Activated T-cell treated with anti-CD3 and anti-CD28 coated beads, Interleukin-2, amount 50 U/mL, for 24 hours (primary cell): ENCODE data around the gene TTI1.

Experiments
- DNase-seq: peaks from one replicate; pipeline ENCODE4 v3.0.0-alpha.2; 2020
- H3K27ac Mint-ChIP-seq: 2 replicates; pipeline ENCODE4 v1.8.0; 2020; ENCODE audit warnings: mild to moderate bottlenecking, mixed read lengths
- H3K27me3 Mint-ChIP-seq: 2 replicates; pipeline ENCODE4 v1.8.0; 2020; ENCODE audit warnings: mixed read lengths
- H3K36me3 Mint-ChIP-seq: 2 replicates; pipeline ENCODE4 v1.8.0; 2020; ENCODE audit warnings: low read depth, mixed read lengths
- H3K4me1 Mint-ChIP-seq: 2 replicates; pipeline ENCODE4 v1.8.0; 2020; ENCODE audit warnings: low read depth, mixed read lengths
- H3K4me3 Mint-ChIP-seq: 2 replicates; pipeline ENCODE4 v1.8.0; 2020; ENCODE audit warnings: mild to moderate bottlenecking, moderate library complexity, mixed read lengths
- H3K9me3 Mint-ChIP-seq: 2 replicates; pipeline ENCODE4 v1.8.0; 2020; ENCODE audit warnings: mixed read lengths

Gene TTI1

GRCh38 chr20:38062890-38063289, 29.6 kb upstream of the TTI1 start:
- Mint-ChIP-seq H3K27ac (no peak overlapping the region), H3K27me3 (no peaks in the 10 kb centered on the region), H3K36me3 (peaks cover 9% of the 10 kb centered on the region), H3K9me3 (no peaks in the 10 kb centered on the region), H3K4me1 (peaks cover 3% of the 10 kb centered on the region), H3K4me3 (no peak overlapping the region)
- DNase-seq = no peak

GRCh38 chr20:38061109-38061508, 27.9 kb upstream of the TTI1 start:
- no peak overlapping the region for H3K4me3 Mint-ChIP-seq
- H3K27me3 Mint-ChIP-seq = no peaks in the 10 kb centered on the region
- peaks cover 24% of the 10 kb centered on the region for H3K36me3 Mint-ChIP-seq
- H3K27ac Mint-ChIP-seq = no peak overlapping the region
- DNase-seq = no peak
- no peaks in the 10 kb centered on the region for H3K9me3 Mint-ChIP-seq
- H3K4me1 Mint-ChIP-seq = peaks cover 17% of the 10 kb centered on the region

GRCh38 chr20:38060536-38060935, 27.3 kb upstream of the TTI1 start:
- Mint-ChIP-seq H3K27me3 (no peaks in the 10 kb centered on the region), H3K27ac (peak overlapping the region; percentile 19), H3K4me1 (peaks cover 20% of the 10 kb centered on the region), H3K9me3 (no peaks in the 10 kb centered on the region), H3K36me3 (peaks cover 29% of the 10 kb centered on the region), H3K4me3 (no peak overlapping the region)
- DNase-seq = no peak

- Mint-ChIP-seq H3K4me1 (peaks cover 25% of the 10 kb centered on the region), H3K4me3 (no peak overlapping the region), H3K9me3 (no peaks in the 10 kb centered on the region), H3K27me3 (no peaks in the 10 kb centered on the region), H3K27ac (no peak overlapping the region), H3K36me3 (peaks cover 33% of the 10 kb centered on the region)
- DNase-seq = no peak
Measured at GRCh38 chr20:38059832-38060231, 26.6 kb upstream of the TTI1 start.

GRCh38 chr20:38057351-38057972, 24.2 kb upstream of the TTI1 start:
- Mint-ChIP-seq H3K4me3 (peak overlapping the region; percentile 37), H3K36me3 (peaks cover 49% of the 10 kb centered on the region), H3K27ac (peak overlapping the region; percentile 82), H3K9me3 (no peaks in the 10 kb centered on the region), H3K27me3 (no peaks in the 10 kb centered on the region), H3K4me1 (peaks cover 37% of the 10 kb centered on the region)
- DNase-seq = peak; percentile 80

GRCh38 chr20:38055848-38056247, 22.6 kb upstream of the TTI1 start:
- H3K27me3 Mint-ChIP-seq = no peaks in the 10 kb centered on the region
- peaks cover 48% of the 10 kb centered on the region for H3K4me1 Mint-ChIP-seq
- no peak overlapping the region for H3K27ac Mint-ChIP-seq
- DNase-seq = no peak
- peaks cover 64% of the 10 kb centered on the region for H3K36me3 Mint-ChIP-seq
- H3K4me3 Mint-ChIP-seq = no peak overlapping the region
- no peaks in the 10 kb centered on the region for H3K9me3 Mint-ChIP-seq

- Mint-ChIP-seq H3K27me3 (no peaks in the 10 kb centered on the region), H3K9me3 (no peaks in the 10 kb centered on the region), H3K27ac (no peak overlapping the region), H3K4me1 (peaks cover 50% of the 10 kb centered on the region), H3K36me3 (peaks cover 70% of the 10 kb centered on the region), H3K4me3 (no peak overlapping the region)
- no peak for DNase-seq
Measured at GRCh38 chr20:38055294-38055693, 22.0 kb upstream of the TTI1 start.

- H3K36me3 Mint-ChIP-seq = peaks cover 76% of the 10 kb centered on the region
- H3K4me3 Mint-ChIP-seq = no peak overlapping the region
- DNase-seq = no peak
- H3K4me1 Mint-ChIP-seq = peaks cover 57% of the 10 kb centered on the region
- H3K27ac Mint-ChIP-seq = peak overlapping the region; percentile 23
- H3K9me3 Mint-ChIP-seq = no peaks in the 10 kb centered on the region
- no peaks in the 10 kb centered on the region for H3K27me3 Mint-ChIP-seq
Measured at GRCh38 chr20:38054647-38055046, 21.4 kb upstream of the TTI1 start.

- Mint-ChIP-seq H3K4me1 (peaks cover 66% of the 10 kb centered on the region), H3K4me3 (no peak overlapping the region), H3K36me3 (peaks cover 84% of the 10 kb centered on the region), H3K9me3 (no peaks in the 10 kb centered on the region), H3K27me3 (no peaks in the 10 kb centered on the region), H3K27ac (peak overlapping the region; percentile 72)
- DNase-seq = no peak
Measured at GRCh38 chr20:38052870-38053269, 19.6 kb upstream of the TTI1 start.

GRCh38 chr20:38050686-38051085, 17.4 kb upstream of the TTI1 start:
- H3K27me3 Mint-ChIP-seq = no peaks in the 10 kb centered on the region
- peaks cover 87% of the 10 kb centered on the region for H3K36me3 Mint-ChIP-seq
- H3K4me3 Mint-ChIP-seq = no peak overlapping the region
- H3K9me3 Mint-ChIP-seq = no peaks in the 10 kb centered on the region
- peak overlapping the region; percentile 89 for H3K27ac Mint-ChIP-seq
- DNase-seq = no peak
- peaks cover 66% of the 10 kb centered on the region for H3K4me1 Mint-ChIP-seq

GRCh38 chr20:38049800-38050199, 16.5 kb upstream of the TTI1 start:
- no peak for DNase-seq
- Mint-ChIP-seq H3K27me3 (no peaks in the 10 kb centered on the region), H3K27ac (peak overlapping the region; percentile 89), H3K4me3 (no peak overlapping the region), H3K36me3 (peaks cover 89% of the 10 kb centered on the region), H3K4me1 (peaks cover 69% of the 10 kb centered on the region), H3K9me3 (no peaks in the 10 kb centered on the region)

GRCh38 chr20:38046572-38046971, 13.3 kb upstream of the TTI1 start:
- Mint-ChIP-seq H3K4me1 (peaks cover 72% of the 10 kb centered on the region), H3K36me3 (peaks cover 96% of the 10 kb centered on the region), H3K27me3 (no peaks in the 10 kb centered on the region), H3K4me3 (no peak overlapping the region), H3K9me3 (no peaks in the 10 kb centered on the region), H3K27ac (peak overlapping the region; percentile 55)
- DNase-seq = no peak

GRCh38 chr20:38044685-38045084, 11.4 kb upstream of the TTI1 start:
- Mint-ChIP-seq H3K36me3 (peaks cover 95% of the 10 kb centered on the region), H3K4me3 (no peak overlapping the region), H3K9me3 (no peaks in the 10 kb centered on the region), H3K27me3 (no peaks in the 10 kb centered on the region), H3K27ac (peak overlapping the region; percentile 14), H3K4me1 (peaks cover 64% of the 10 kb centered on the region)
- no peak for DNase-seq

GRCh38 chr20:38043512-38044300, 10.4 kb upstream of the TTI1 start:
- Mint-ChIP-seq H3K4me1 (peaks cover 63% of the 10 kb centered on the region), H3K36me3 (peaks cover 96% of the 10 kb centered on the region), H3K27ac (peak overlapping the region; percentile 74), H3K9me3 (no peaks in the 10 kb centered on the region), H3K27me3 (no peaks in the 10 kb centered on the region), H3K4me3 (no peak overlapping the region)
- no peak for DNase-seq

- no peaks in the 10 kb centered on the region for H3K27me3 Mint-ChIP-seq
- H3K9me3 Mint-ChIP-seq = no peaks in the 10 kb centered on the region
- no peak for DNase-seq
- H3K4me1 Mint-ChIP-seq = peaks cover 64% of the 10 kb centered on the region
- peaks cover 91% of the 10 kb centered on the region for H3K36me3 Mint-ChIP-seq
- H3K27ac Mint-ChIP-seq = peak overlapping the region; percentile 52
- no peak overlapping the region for H3K4me3 Mint-ChIP-seq
Measured at GRCh38 chr20:38040276-38040675, 7.0 kb upstream of the TTI1 start.
